ENCODE data around the gene PSPH. TPM values are rescaled to one million over a fixed set of nuclear protein-coding genes. Genes with fewer than 3 reads are reported as not detected.

PSPH gene
- total RNA-seq, 1 experiment from 2014 or later, result 52.1 TPM

- no peak overlapping the region for H2BK5ac ChIP-seq (ENCODE audit: insufficient read length, low read length)
- H2AFZ ChIP-seq (ENCODE audit: low read length), result no peak overlapping the region
- no peak for TF ChIP-seq CTCF (conservative IDR thresholded peaks at IDR 0.05)
- H2BK15ac ChIP-seq (ENCODE audit: low read depth, low read length), result no peak overlapping the region
- H3K4me3 Mint-ChIP-seq, result no peak overlapping the region
- no peaks in the 10 kb centered on the region for H3K9me3 ChIP-seq (ENCODE audit: control insufficient read depth, low read depth, low read length)
- H2BK120ac ChIP-seq (ENCODE audit: low read depth, low read length, poor library complexity, severe bottlenecking), result no peak overlapping the region
- no peak overlapping the region for H3K14ac ChIP-seq (ENCODE audit: insufficient read depth, low read length)
- H4K8ac ChIP-seq (replicated peaks; ENCODE audit: insufficient read length, low read depth, low read length), result no peak overlapping the region
- no peak overlapping the region for H3K27ac Mint-ChIP-seq
- H2BK20ac ChIP-seq (ENCODE audit: low read depth, low read length, poor library complexity, severe bottlenecking), result no peak overlapping the region
- H2AK5ac ChIP-seq (ENCODE audit: insufficient read length, low read length), result no peak overlapping the region
- H3K9me3 Mint-ChIP-seq, result peaks cover 0 to 4% of the 10 kb centered on the region in 2 experiments; a peak in 2 of 5 replicates
- no peaks in the 10 kb centered on the region for H4K20me1 ChIP-seq (ENCODE audit: control insufficient read depth, insufficient read depth, insufficient read length)
- no peaks in the 10 kb centered on the region for H3K4me1 Mint-ChIP-seq
- no peaks in the 10 kb centered on the region for H3K27me3 Mint-ChIP-seq (ENCODE audit: low read depth)
- H3K23me2 ChIP-seq (ENCODE audit: insufficient read length, low read depth, low read length, poor library complexity, severe bottlenecking), result no peaks in the 10 kb centered on the region
- no peaks in the 10 kb centered on the region for H3K79me1 ChIP-seq (ENCODE audit: insufficient read depth, low read depth, low read length, poor library complexity, severe bottlenecking)
- no peaks in the 10 kb centered on the region for H3K4me1 ChIP-seq (ENCODE audit: insufficient read depth, low read length)
- DNase-seq, result no peak
- no CpG with 5 or more reads among the region's 7 CpGs for WGBS (ENCODE audit: extremely low coverage, insufficient read length, low lambda C conversion rate)
- no peak overlapping the region for H3K4me2 ChIP-seq (ENCODE audit: insufficient read depth, insufficient read length, low read length)
- no peak overlapping the region for H3K56ac ChIP-seq (ENCODE audit: insufficient read length, low read depth, low read length)
- no peaks in the 10 kb centered on the region for H3K27me3 ChIP-seq (ENCODE audit: insufficient read depth, low read length)
- H3K4ac ChIP-seq (ENCODE audit: low read depth, low read length), result no peak overlapping the region
- no peak overlapping the region for H3K23ac ChIP-seq (ENCODE audit: insufficient read length, low read depth, low read length)
- H3K18ac ChIP-seq (ENCODE audit: insufficient read length, low read depth, low read length), result no peak overlapping the region
- peaks cover 2 to 9% (median 4%) of the 10 kb centered on the region in 3 experiments; a peak in 5 of 7 replicates for H3K36me3 Mint-ChIP-seq (ENCODE audit: insufficient read depth in 1 of 3, low read depth in 3 of 3)
- no peaks in the 10 kb centered on the region for H3K79me2 ChIP-seq (ENCODE audit: insufficient read depth, low read length)
- H3K27ac ChIP-seq (ENCODE audit: insufficient read length, low read depth, low read length), result no peak overlapping the region
- H2BK12ac ChIP-seq (ENCODE audit: insufficient read length, low read depth, low read length), result no peak overlapping the region
- no peak overlapping the region for H3K9ac ChIP-seq (ENCODE audit: extremely low read depth, insufficient read length, low read length)
- H4K91ac ChIP-seq (ENCODE audit: insufficient read length, low read depth, low read length), result no peak overlapping the region
- H3T11ph ChIP-seq (ENCODE audit: low read length), result no peak overlapping the region
- no peak overlapping the region for H4K5ac ChIP-seq (ENCODE audit: insufficient read length, low read depth, low read length)
Observed at GRCh38 chr7:56086761-56087160, 35.5 kb upstream of the PSPH start.
